ENCODE data around the gene NFATC3. TPM values are rescaled to one million over a fixed set of nuclear protein-coding genes. Genes with fewer than 3 reads are reported as not detected.
"Not testable (repeated sequence)": the region's sequence is repeated elsewhere in the genome, so short reads cannot be mapped to it uniquely, and the experiment has no call there.

Gene NFATC3
- total and polyA plus RNA-seq, 2 donors (not counting 1 experiment from before 2014, with no cell fraction given), result 33.4 to 115 TPM

GRCh38 chr16:68113765-68114240 lies 28.6 kb downstream of the NFATC3 start:
- Histone ChIP-seq H3K79me2 (ENCODE audit: control insufficient read depth, insufficient read depth, low read length) (peaks cover 99% of the 10 kb centered on the region), H3K9me3 (ENCODE audit: control extremely low read depth in 1 of 3, control insufficient read depth in 2 of 3, insufficient read depth in 1 of 3, low read length in 2 of 3) (peaks cover 3 to 9% (median 5%) of the 10 kb centered on the region in 3 donors), H3K27me3 (replicated peaks in 1 of 4; ENCODE audit: control extremely low read depth in 1 of 4, control insufficient read depth in 3 of 4, insufficient read depth in 4 of 4, low read length in 3 of 4) (no peaks in the 10 kb centered on the region), H3K9ac (ENCODE audit: low read length) (no peak overlapping the region), H2AFZ (ENCODE audit: insufficient read depth, low read depth, low read length, poor library complexity, severe bottlenecking) (no peak overlapping the region), H3K4me3 (ENCODE audit: control extremely low read depth in 1 of 5, extremely low read depth in 1 of 5, insufficient read depth in 1 of 5, low read depth in 2 of 5, low read length in 4 of 5) (no peak overlapping the region), H3K27ac (ENCODE audit: low read length in 2 of 2) (peak overlapping the region in 1 of 2 donors; percentile 42), H3K4me2 (replicated peaks; ENCODE audit: low read depth, low read length, poor library complexity, severe bottlenecking) (peak overlapping the region; percentile 22), H4K20me1 (ENCODE audit: control insufficient read depth, insufficient read depth, low read length, poor library complexity, severe bottlenecking) (peaks cover 85% of the 10 kb centered on the region), H3K4me1 (ENCODE audit: control insufficient read depth in 2 of 2, insufficient read depth in 2 of 2, low read length in 2 of 2) (peaks cover 41 to 50% of the 10 kb centered on the region in 2 donors), H3K36me3 (replicated peaks in 1 of 2; ENCODE audit: control extremely low read depth in 1 of 2, control insufficient read depth in 1 of 2, extremely low read depth in 1 of 2, insufficient read depth in 2 of 2, low read length in 1 of 2) (peaks cover 1 to 3% of the 10 kb centered on the region in 2 experiments)
- H3K27ac Mint-ChIP-seq, result no peak overlapping the region
- peaks cover 74% of the 10 kb centered on the region for H3K4me1 Mint-ChIP-seq
- intact Hi-C loops (cut with micrococcal nuclease), result no loop called here
- TF ChIP-seq EZH2 (IDR thresholded peaks at IDR 0.05; ENCODE audit: borderline replicate concordance, insufficient read depth, low read depth, low read length, poor library complexity, severe bottlenecking), result no peak
- no peak for TF ChIP-seq CTCF (IDR thresholded peaks at IDR 0.05)
- ATAC-seq (ENCODE audit: low read depth) (no peak), DNase-seq (no peak)
- no peaks in the 10 kb centered on the region for H3K27me3 Mint-ChIP-seq
- ChIA-PET POLR2A (no interaction called here), CTCF (interaction anchor here (0.9 kb wide), 1 partner anchor 10 kb away, joined by 4 read pairs; no protein-coding TSS in a partner anchor)
- no peak overlapping the region for H3K4me3 Mint-ChIP-seq
- WGBS (ENCODE audit: insufficient coverage), result 97% methylated on average over 12 of the region's 12 CpGs
- peaks cover 16% of the 10 kb centered on the region for H3K9me3 Mint-ChIP-seq (ENCODE audit: insufficient read depth)

- Histone ChIP-seq H3K4me1 (ENCODE audit: control insufficient read depth in 2 of 2, insufficient read depth in 2 of 2, low read length in 2 of 2) (peaks cover 52 to 62% of the 10 kb centered on the region in 2 donors), H4K20me1 (ENCODE audit: control insufficient read depth, insufficient read depth, low read length, poor library complexity, severe bottlenecking) (peaks cover 83% of the 10 kb centered on the region), H3K79me2 (ENCODE audit: control insufficient read depth, insufficient read depth, low read length) (peaks cover 99% of the 10 kb centered on the region)
- H3K9ac ChIP-seq (ENCODE audit: low read length); DNase-seq; POLR2A ChIA-PET; H3K9me3 ChIP-seq (ENCODE audit: control extremely low read depth in 1 of 3, control insufficient read depth in 2 of 3, insufficient read depth in 1 of 3, low read length in 2 of 3); H3K27me3 Mint-ChIP-seq; H2AFZ ChIP-seq (ENCODE audit: insufficient read depth, low read depth, low read length, poor library complexity, severe bottlenecking); H3K4me3 ChIP-seq (ENCODE audit: control extremely low read depth in 1 of 5, extremely low read depth in 1 of 5, insufficient read depth in 1 of 5, low read depth in 2 of 5, low read length in 4 of 5); intact Hi-C loops (cut with micrococcal nuclease); ATAC-seq (ENCODE audit: low read depth); H3K27ac ChIP-seq (ENCODE audit: low read length in 2 of 2); H3K27me3 ChIP-seq (replicated peaks in 1 of 4; ENCODE audit: control extremely low read depth in 1 of 4, control insufficient read depth in 3 of 4, insufficient read depth in 4 of 4, low read length in 3 of 4); H3K4me3 Mint-ChIP-seq; H3K9me3 Mint-ChIP-seq (ENCODE audit: insufficient read depth); H3K36me3 ChIP-seq (replicated peaks in 1 of 2; ENCODE audit: control extremely low read depth in 1 of 2, control insufficient read depth in 1 of 2, extremely low read depth in 1 of 2, insufficient read depth in 2 of 2, low read length in 1 of 2); H3K4me2 ChIP-seq (replicated peaks; ENCODE audit: low read depth, low read length, poor library complexity, severe bottlenecking): not testable (repeated sequence)
- Mint-ChIP-seq H3K27ac (peak overlapping the region; percentile 11), H3K4me1 (peaks cover 74% of the 10 kb centered on the region)
- CTCF ChIA-PET, result interaction anchor here (0.7 to 1.1 kb wide), 3 partner anchors 22 to 197 kb away, joined by 3 read pairs; no protein-coding TSS in a partner anchor
- WGBS (ENCODE audit: insufficient coverage), result 96% methylated on average over 4 of the region's 8 CpGs
Observed at GRCh38 chr16:68114939-68115338, 29.8 kb downstream of the NFATC3 start.

Measured in B cell (primary cell).